ENCODE measurements around the gene RALGAPA2. TPM values are rescaled to one million over a fixed set of nuclear protein-coding genes. Genes with fewer than 3 reads are reported as not detected.

The RALGAPA2 gene
- total and polyA plus RNA-seq, 2 of the 13 experiments (the other 11 are each of a cell fraction or from before 2014, with no cell fraction given) = 13.8 to 17.7 TPM

DNA sequence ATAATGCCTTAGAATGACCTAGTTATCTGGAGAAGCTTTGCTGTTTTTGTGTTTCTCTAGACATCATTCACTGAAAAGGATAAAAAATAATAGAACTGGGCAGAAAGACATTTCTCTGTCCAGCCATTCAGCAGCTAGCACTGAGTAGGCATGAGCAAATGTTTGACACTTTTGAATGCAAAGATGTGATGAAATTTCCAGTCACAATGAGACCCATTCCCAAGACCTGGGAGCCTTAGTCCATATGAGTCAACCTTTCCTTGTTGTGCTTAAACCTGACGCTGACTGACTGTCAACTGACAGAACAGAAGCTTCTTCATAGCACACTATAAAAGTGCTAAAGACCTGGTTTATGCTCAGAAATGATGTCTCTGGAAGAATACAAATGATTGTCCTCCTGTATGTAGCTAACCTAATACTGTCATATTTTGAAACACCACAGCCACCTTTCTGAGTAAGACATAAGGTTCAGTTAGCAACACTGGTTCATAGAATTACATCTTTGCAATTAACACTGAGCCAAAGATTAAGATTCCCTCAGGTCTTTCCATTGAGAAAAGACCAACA is 17.1 kb downstream of the RALGAPA2 start (continued):
- no peak for TF ChIP-seq EEA1 (CRISPR knock-in tag; IDR thresholded peaks at IDR 0.05; ENCODE audit: borderline replicate concordance)
- TF ChIP-seq ETV6 (CRISPR knock-in tag; conservative IDR thresholded peaks at IDR 0.05) = no peak
- TF ChIP-seq CEBPB (IDR thresholded peaks at IDR 0.05; ENCODE audit: borderline replicate concordance, low read depth, low read length) = peak; percentile 68; the same call in 1 of the 2 replicates
- TF ChIP-seq, protein P1, sequence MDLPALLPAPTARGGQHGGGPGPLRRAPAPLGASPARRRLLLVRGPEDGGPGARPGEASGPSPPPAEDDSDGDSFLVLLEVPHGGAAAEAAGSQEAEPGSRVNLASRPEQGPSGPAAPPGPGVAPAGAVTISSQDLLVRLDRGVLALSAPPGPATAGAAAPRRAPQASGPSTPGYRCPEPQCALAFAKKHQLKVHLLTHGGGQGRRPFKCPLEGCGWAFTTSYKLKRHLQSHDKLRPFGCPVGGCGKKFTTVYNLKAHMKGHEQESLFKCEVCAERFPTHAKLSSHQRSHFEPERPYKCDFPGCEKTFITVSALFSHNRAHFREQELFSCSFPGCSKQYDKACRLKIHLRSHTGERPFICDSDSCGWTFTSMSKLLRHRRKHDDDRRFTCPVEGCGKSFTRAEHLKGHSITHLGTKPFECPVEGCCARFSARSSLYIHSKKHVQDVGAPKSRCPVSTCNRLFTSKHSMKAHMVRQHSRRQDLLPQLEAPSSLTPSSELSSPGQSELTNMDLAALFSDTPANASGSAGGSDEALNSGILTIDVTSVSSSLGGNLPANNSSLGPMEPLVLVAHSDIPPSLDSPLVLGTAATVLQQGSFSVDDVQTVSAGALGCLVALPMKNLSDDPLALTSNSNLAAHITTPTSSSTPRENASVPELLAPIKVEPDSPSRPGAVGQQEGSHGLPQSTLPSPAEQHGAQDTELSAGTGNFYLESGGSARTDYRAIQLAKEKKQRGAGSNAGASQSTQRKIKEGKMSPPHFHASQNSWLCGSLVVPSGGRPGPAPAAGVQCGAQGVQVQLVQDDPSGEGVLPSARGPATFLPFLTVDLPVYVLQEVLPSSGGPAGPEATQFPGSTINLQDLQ (CRISPR knock-in tag; IDR thresholded peaks at IDR 0.05) = no peak
- no peak for TF ChIP-seq ZBTB38 (CRISPR knock-in tag; IDR thresholded peaks at IDR 0.05)
- TF ChIP-seq ZKSCAN1 (IDR thresholded peaks at IDR 0.05; ENCODE audit: low read length) = peak; percentile 59; the same call in 1 of the 2 replicates
- TF ChIP-seq ZNF781 (CRISPR knock-in tag; IDR thresholded peaks at IDR 0.05; ENCODE audit: borderline replicate concordance, not compliant biosample characterization) = no peak
- TF ChIP-seq NR1H2 (CRISPR knock-in tag; IDR thresholded peaks at IDR 0.05; ENCODE audit: borderline replicate concordance, low read depth) = no peak
- TF ChIP-seq FOXA3 (CRISPR knock-in tag; IDR thresholded peaks at IDR 0.05) = peak; percentile 61
- no peak for TF ChIP-seq ZNF790 (CRISPR knock-in tag; IDR thresholded peaks at IDR 0.05; ENCODE audit: borderline replicate concordance)
- TF ChIP-seq, protein P2, sequence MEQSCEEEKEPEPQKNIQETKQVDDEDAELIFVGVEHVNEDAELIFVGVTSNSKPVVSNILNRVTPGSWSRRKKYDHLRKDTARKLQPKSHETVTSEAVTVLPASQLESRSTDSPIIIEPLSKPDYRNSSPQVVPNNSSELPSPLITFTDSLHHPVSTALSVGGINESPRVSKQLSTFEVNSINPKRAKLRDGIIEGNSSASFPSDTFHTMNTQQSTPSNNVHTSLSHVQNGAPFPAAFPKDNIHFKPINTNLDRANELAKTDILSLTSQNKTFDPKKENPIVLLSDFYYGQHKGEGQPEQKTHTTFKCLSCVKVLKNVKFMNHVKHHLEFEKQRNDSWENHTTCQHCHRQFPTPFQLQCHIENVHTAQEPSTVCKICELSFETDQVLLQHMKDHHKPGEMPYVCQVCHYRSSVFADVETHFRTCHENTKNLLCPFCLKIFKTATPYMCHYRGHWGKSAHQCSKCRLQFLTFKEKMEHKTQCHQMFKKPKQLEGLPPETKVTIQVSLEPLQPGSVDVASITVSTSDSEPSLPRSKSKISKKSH (CRISPR knock-in tag; IDR thresholded peaks at IDR 0.05; ENCODE audit: borderline replicate concordance) = no peak
- TF ChIP-seq TCF7L2 (IDR thresholded peaks at IDR 0.05; ENCODE audit: low read depth, low read length) = no peak
- TF ChIP-seq FOXK1 (CRISPR knock-in tag; IDR thresholded peaks at IDR 0.05; ENCODE audit: borderline replicate concordance, low read depth) = peak; percentile 35; the same call in 1 of the 2 replicates
- TF ChIP-seq RNF219 (CRISPR knock-in tag; IDR thresholded peaks at IDR 0.05) = no peak
- TF ChIP-seq CEBPG (CRISPR knock-in tag; IDR thresholded peaks at IDR 0.05) = peak; percentile 68
- no peak for TF ChIP-seq POGZ (CRISPR knock-in tag; IDR thresholded peaks at IDR 0.05)
- no peak for TF ChIP-seq HBP1 (CRISPR knock-in tag; IDR thresholded peaks at IDR 0.05; ENCODE audit: low read depth)
- TF ChIP-seq, protein P3, sequence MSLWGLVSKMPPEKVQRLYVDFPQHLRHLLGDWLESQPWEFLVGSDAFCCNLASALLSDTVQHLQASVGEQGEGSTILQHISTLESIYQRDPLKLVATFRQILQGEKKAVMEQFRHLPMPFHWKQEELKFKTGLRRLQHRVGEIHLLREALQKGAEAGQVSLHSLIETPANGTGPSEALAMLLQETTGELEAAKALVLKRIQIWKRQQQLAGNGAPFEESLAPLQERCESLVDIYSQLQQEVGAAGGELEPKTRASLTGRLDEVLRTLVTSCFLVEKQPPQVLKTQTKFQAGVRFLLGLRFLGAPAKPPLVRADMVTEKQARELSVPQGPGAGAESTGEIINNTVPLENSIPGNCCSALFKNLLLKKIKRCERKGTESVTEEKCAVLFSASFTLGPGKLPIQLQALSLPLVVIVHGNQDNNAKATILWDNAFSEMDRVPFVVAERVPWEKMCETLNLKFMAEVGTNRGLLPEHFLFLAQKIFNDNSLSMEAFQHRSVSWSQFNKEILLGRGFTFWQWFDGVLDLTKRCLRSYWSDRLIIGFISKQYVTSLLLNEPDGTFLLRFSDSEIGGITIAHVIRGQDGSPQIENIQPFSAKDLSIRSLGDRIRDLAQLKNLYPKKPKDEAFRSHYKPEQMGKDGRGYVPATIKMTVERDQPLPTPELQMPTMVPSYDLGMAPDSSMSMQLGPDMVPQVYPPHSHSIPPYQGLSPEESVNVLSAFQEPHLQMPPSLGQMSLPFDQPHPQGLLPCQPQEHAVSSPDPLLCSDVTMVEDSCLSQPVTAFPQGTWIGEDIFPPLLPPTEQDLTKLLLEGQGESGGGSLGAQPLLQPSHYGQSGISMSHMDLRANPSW (CRISPR knock-in tag; IDR thresholded peaks at IDR 0.05; ENCODE audit: borderline replicate concordance) = no peak
- TF ChIP-seq, protein P4, sequence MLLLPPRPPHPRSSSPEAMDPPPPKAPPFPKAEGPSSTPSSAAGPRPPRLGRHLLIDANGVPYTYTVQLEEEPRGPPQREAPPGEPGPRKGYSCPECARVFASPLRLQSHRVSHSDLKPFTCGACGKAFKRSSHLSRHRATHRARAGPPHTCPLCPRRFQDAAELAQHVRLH (CRISPR knock-in tag; IDR thresholded peaks at IDR 0.05; ENCODE audit: borderline replicate concordance, low read depth) = no peak

Measured in HepG2 (cell line).